HL-60 (cell line): ENCODE measurements around the gene TTC29.

Source experiments
- GABPA ChIP-seq: IDR thresholded peaks from 2 replicates; pipeline ENCODE4 v1.6.1; 2012; ENCODE audit warnings: low read depth
- SPI1 ChIP-seq: IDR thresholded peaks from 2 replicates; pipeline ENCODE4 v1.6.1; 2012; ENCODE audit warnings: low read depth, mild to moderate bottlenecking, borderline replicate concordance
- TF ChIP-seq, protein P1 (sequence below): IDR thresholded peaks from one replicate; pipeline ENCODE4 v1.5.1; 2011; ENCODE audit warnings: low read length, control low read depth, inconsistent platforms; ENCODE audit not compliant: insufficient read depth
- TF ChIP-seq, protein P2 (sequence below): IDR thresholded peaks from 2 replicates; pipeline ENCODE4 v1.6.1; 2012; ENCODE audit warnings: low read depth; ENCODE audit not compliant: insufficient replicate concordance

DNA sequence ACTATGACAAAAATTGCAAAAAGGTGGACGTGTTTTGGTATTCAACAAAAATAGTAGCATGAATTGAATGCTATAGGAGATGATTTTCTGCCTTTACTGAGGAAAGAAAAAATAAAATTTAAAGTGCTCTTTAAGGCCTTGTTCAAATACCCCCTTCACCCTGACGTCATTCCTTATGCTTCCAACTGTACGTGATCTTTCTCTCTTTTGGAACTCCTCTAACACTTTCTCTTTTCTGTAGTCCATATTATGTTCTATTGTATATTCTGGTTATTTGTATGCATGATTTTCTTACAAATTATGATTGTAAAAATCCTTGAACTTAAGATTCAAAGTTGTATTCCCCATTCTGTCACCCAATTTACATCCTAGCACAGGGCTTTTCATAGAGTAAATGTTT is 206.5 kb downstream of the TTC29 start:
- TF ChIP-seq SPI1 (no peak), GABPA (no peak)
- TF ChIP-seq, protein P1, sequence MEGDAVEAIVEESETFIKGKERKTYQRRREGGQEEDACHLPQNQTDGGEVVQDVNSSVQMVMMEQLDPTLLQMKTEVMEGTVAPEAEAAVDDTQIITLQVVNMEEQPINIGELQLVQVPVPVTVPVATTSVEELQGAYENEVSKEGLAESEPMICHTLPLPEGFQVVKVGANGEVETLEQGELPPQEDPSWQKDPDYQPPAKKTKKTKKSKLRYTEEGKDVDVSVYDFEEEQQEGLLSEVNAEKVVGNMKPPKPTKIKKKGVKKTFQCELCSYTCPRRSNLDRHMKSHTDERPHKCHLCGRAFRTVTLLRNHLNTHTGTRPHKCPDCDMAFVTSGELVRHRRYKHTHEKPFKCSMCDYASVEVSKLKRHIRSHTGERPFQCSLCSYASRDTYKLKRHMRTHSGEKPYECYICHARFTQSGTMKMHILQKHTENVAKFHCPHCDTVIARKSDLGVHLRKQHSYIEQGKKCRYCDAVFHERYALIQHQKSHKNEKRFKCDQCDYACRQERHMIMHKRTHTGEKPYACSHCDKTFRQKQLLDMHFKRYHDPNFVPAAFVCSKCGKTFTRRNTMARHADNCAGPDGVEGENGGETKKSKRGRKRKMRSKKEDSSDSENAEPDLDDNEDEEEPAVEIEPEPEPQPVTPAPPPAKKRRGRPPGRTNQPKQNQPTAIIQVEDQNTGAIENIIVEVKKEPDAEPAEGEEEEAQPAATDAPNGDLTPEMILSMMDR: no peak
- TF ChIP-seq, protein P2, sequence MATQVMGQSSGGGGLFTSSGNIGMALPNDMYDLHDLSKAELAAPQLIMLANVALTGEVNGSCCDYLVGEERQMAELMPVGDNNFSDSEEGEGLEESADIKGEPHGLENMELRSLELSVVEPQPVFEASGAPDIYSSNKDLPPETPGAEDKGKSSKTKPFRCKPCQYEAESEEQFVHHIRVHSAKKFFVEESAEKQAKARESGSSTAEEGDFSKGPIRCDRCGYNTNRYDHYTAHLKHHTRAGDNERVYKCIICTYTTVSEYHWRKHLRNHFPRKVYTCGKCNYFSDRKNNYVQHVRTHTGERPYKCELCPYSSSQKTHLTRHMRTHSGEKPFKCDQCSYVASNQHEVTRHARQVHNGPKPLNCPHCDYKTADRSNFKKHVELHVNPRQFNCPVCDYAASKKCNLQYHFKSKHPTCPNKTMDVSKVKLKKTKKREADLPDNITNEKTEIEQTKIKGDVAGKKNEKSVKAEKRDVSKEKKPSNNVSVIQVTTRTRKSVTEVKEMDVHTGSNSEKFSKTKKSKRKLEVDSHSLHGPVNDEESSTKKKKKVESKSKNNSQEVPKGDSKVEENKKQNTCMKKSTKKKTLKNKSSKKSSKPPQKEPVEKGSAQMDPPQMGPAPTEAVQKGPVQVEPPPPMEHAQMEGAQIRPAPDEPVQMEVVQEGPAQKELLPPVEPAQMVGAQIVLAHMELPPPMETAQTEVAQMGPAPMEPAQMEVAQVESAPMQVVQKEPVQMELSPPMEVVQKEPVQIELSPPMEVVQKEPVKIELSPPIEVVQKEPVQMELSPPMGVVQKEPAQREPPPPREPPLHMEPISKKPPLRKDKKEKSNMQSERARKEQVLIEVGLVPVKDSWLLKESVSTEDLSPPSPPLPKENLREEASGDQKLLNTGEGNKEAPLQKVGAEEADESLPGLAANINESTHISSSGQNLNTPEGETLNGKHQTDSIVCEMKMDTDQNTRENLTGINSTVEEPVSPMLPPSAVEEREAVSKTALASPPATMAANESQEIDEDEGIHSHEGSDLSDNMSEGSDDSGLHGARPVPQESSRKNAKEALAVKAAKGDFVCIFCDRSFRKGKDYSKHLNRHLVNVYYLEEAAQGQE: no peak
